G401.6 (cell line): ENCODE measurements around the gene TEX51.

Experiments
- FAIRE-seq: peaks from 2 replicates; lab custom pipeline; 2012; peaks lifted over from hg19 to GRCh38; lab: Jason Lieb, UNC

TEX51 gene

GRCh38 chr2:126914811-126915500, 16.3 kb downstream of the TEX51 start:
- FAIRE-seq = no peak

GRCh38 chr2:126915903-126916302, 17.2 kb downstream of the TEX51 start:
- FAIRE-seq = no peak

- no peak for FAIRE-seq
These were observed 18.1 kb downstream of the TEX51 start for GRCh38 chr2:126916744-126917143.

- no peak for FAIRE-seq
These were observed 22.4 kb downstream of the TEX51 start for GRCh38 chr2:126921066-126921465.

GRCh38 chr2:126930970-126931590, 32.4 kb downstream of the TEX51 start:
- FAIRE-seq = no peak

- FAIRE-seq = no peak
These were observed 33.8 kb downstream of the TEX51 start for GRCh38 chr2:126932529-126932928.

- no peak for FAIRE-seq
These were observed 34.4 kb downstream of the TEX51 start for GRCh38 chr2:126932966-126933710.

- FAIRE-seq = no peak
These were observed 35.0 kb downstream of the TEX51 start for GRCh38 chr2:126933711-126934091.

- no peak for FAIRE-seq
These were observed 36.1 kb downstream of the TEX51 start for GRCh38 chr2:126934809-126935208.

GRCh38 chr2:126935774-126936173, 37.1 kb downstream of the TEX51 start:
- no peak for FAIRE-seq

- FAIRE-seq = no peak
These were observed 37.6 kb downstream of the TEX51 start for GRCh38 chr2:126936219-126936723.

GRCh38 chr2:126940331-126940730, 41.6 kb downstream of the TEX51 start:
- FAIRE-seq = no peak

GRCh38 chr2:126942427-126943203, 43.9 kb downstream of the TEX51 start:
- no peak for FAIRE-seq

- FAIRE-seq = no peak
These were observed 45.1 kb downstream of the TEX51 start for GRCh38 chr2:126943612-126944348.

- FAIRE-seq = no peak
These were observed 46.4 kb downstream of the TEX51 start for GRCh38 chr2:126945118-126945517.

GRCh38 chr2:126946318-126947102, 47.8 kb downstream of the TEX51 start:
- no peak for FAIRE-seq

- FAIRE-seq = no peak
These were observed 48.4 kb downstream of the TEX51 start for GRCh38 chr2:126947103-126947429.

- no peak for FAIRE-seq
These were observed 51.1 kb downstream of the TEX51 start for GRCh38 chr2:126949775-126950174.

- no peak for FAIRE-seq
These were observed 51.8 kb downstream of the TEX51 start for GRCh38 chr2:126950504-126950903.
